Hepatocyte (in vitro differentiated cells): Measurements from ENCODE around the gene ATG16L1. TPM values are rescaled to one million over a fixed set of nuclear protein-coding genes. Genes with fewer than 3 reads are reported as not detected.

Source experiments
- DNase-seq: peaks from one replicate; pipeline ENCODE4 v3.0.0-alpha.2; 2016; ENCODE audit warnings: low spot score
- H2AFZ ChIP-seq: fragments of 200-600 bp; sonication (generic); 2 replicates; pipeline ENCODE4 v1.6.0; 2016; ENCODE audit warnings: antibody characterized with exemption, mild to moderate bottlenecking
- H3K27ac ChIP-seq: fragments of 200-600 bp; sonication (generic); 2 replicates; pipeline ENCODE4 v1.5.1; 2016; ENCODE audit warnings: mild to moderate bottlenecking
- H3K27me3 ChIP-seq: fragments of 200-600 bp; sonication (generic); 2 replicates; pipeline ENCODE4 v1.6.1; 2016
- H3K36me3 ChIP-seq: fragments of 200-600 bp; sonication (generic); replicated peaks from 2 replicates; pipeline ENCODE4 v1.5.1; 2016; ENCODE audit warnings: low read depth; ENCODE audit not compliant: insufficient read depth
- H3K4me1 ChIP-seq: fragments of 200-600 bp; sonication (generic); 2 replicates; pipeline ENCODE4 v1.5.1; 2016; ENCODE audit warnings: mild to moderate bottlenecking, moderate library complexity; ENCODE audit not compliant: insufficient read depth
- H3K4me2 ChIP-seq: fragments of 200-600 bp; sonication (generic); 2 replicates; pipeline ENCODE4 v1.6.0; 2016
- H3K4me3 ChIP-seq: fragments of 200-600 bp; sonication (generic); 2 replicates; pipeline ENCODE4 v1.5.1; 2016; ENCODE audit warnings: mild to moderate bottlenecking
- H3K79me2 ChIP-seq: fragments of 200-600 bp; sonication (generic); 2 replicates; pipeline ENCODE4 v1.6.0; 2017; ENCODE audit warnings: mild to moderate bottlenecking
- H3K9me2 ChIP-seq: fragments of 200-600 bp; sonication (generic); replicated peaks from 2 replicates; pipeline ENCODE4 v1.6.0; 2017; ENCODE audit warnings: mild to moderate bottlenecking; ENCODE audit not compliant: insufficient read depth
- H3K9me3 ChIP-seq: fragments of 200-600 bp; sonication (generic); 2 replicates; pipeline ENCODE4 v1.5.1; 2016; ENCODE audit warnings: low read depth, mild to moderate bottlenecking
- H4K20me1 ChIP-seq: fragments of 200-600 bp; sonication (generic); 2 replicates; pipeline ENCODE4 v1.6.0; 2016; ENCODE audit warnings: mild to moderate bottlenecking; ENCODE audit not compliant: insufficient read depth, poor library complexity, severe bottlenecking
- EZH2 ChIP-seq: fragments of 200-600 bp; sonication (generic); IDR thresholded peaks from 2 replicates; pipeline ENCODE4 v1.6.1; 2016; ENCODE audit warnings: antibody characterized with exemption, mild to moderate bottlenecking, borderline replicate concordance
- EZH2phosphoT487 ChIP-seq: fragments of 200-600 bp; sonication (generic); IDR thresholded peaks from one replicate; pipeline ENCODE4 v1.6.1; 2018; ENCODE audit warnings: antibody characterized with exemption, mild to moderate bottlenecking, low read depth, moderate library complexity; ENCODE audit not compliant: unreplicated experiment, severe bottlenecking
- WGBS: methylation state at CpG from one replicate; pipeline ENCODE4 v1.1.6; 2016; ENCODE audit warnings: low lambda C conversion rate; ENCODE audit errors: missing lambda C conversion rate; 5-methylcytosine and 5-hydroxymethylcytosine counted together
- polyA plus RNA-seq: library from polyadenylated mRNA; unstranded; fragments of >200 nt; fragmentation: Nextera tagmentation; extraction: Ambion mirVana; gene quantifications from 2 replicates; pipeline ENCODE4 v1.2.1, GENCODE V29; 2016
- total RNA-seq: library from RNA; depleted of rRNA; stranded (reverse); fragments of >200 nt; gene quantifications from 2 replicates; pipeline ENCODE4 v1.2.3, GENCODE V29; 2014
- TF ChIP-seq, protein P1 (sequence below): fragments of 200-600 bp; sonication (generic); IDR thresholded peaks from 2 replicates; pipeline ENCODE4 v1.5.1; 2016; ENCODE audit warnings: antibody characterized with exemption, mild to moderate bottlenecking; ENCODE audit not compliant: poor library complexity

Gene ATG16L1
- total and polyA plus RNA-seq, 2 experiments from 2014 or later = 15.7 to 28.2 TPM

DNA sequence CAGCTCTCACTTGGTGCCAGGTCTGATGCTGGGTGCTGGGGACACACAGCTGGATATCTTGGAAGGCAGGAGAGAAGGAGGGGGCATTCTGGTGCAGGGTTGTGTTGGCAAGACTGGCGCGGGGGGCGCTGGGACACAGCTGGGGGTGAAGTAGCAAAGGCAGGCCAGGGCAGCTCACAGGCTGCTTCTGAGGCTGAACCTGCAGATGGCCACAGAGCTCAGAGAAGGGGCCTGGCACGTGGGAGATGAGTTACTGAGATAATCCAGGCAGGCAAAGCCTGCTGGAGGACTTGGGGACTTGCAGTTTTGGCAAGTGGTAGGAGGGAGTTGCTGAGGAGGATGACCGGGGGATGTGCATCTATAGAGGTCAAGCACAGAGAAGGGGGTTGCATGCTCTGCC, 86.6 kb downstream of the ATG16L1 start:
- no peak for DNase-seq
- Histone ChIP-seq H3K9me2 (no peaks in the 10 kb centered on the region), H3K79me2 (no peaks in the 10 kb centered on the region), H3K36me3 (no peaks in the 10 kb centered on the region), H3K4me3 (no peak overlapping the region), H3K9me3 (no peaks in the 10 kb centered on the region), H2AFZ (no peak overlapping the region), H3K4me1 (no peaks in the 10 kb centered on the region), H3K4me2 (no peak overlapping the region), H4K20me1 (no peaks in the 10 kb centered on the region), H3K27me3 (no peaks in the 10 kb centered on the region), H3K27ac (no peak overlapping the region)
- TF ChIP-seq EZH2 (no peak), EZH2phosphoT487 (no peak)
- TF ChIP-seq, protein P1, sequence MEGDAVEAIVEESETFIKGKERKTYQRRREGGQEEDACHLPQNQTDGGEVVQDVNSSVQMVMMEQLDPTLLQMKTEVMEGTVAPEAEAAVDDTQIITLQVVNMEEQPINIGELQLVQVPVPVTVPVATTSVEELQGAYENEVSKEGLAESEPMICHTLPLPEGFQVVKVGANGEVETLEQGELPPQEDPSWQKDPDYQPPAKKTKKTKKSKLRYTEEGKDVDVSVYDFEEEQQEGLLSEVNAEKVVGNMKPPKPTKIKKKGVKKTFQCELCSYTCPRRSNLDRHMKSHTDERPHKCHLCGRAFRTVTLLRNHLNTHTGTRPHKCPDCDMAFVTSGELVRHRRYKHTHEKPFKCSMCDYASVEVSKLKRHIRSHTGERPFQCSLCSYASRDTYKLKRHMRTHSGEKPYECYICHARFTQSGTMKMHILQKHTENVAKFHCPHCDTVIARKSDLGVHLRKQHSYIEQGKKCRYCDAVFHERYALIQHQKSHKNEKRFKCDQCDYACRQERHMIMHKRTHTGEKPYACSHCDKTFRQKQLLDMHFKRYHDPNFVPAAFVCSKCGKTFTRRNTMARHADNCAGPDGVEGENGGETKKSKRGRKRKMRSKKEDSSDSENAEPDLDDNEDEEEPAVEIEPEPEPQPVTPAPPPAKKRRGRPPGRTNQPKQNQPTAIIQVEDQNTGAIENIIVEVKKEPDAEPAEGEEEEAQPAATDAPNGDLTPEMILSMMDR = no peak
- 79% methylated on average over 5 of the region's 5 CpGs for WGBS

DNA sequence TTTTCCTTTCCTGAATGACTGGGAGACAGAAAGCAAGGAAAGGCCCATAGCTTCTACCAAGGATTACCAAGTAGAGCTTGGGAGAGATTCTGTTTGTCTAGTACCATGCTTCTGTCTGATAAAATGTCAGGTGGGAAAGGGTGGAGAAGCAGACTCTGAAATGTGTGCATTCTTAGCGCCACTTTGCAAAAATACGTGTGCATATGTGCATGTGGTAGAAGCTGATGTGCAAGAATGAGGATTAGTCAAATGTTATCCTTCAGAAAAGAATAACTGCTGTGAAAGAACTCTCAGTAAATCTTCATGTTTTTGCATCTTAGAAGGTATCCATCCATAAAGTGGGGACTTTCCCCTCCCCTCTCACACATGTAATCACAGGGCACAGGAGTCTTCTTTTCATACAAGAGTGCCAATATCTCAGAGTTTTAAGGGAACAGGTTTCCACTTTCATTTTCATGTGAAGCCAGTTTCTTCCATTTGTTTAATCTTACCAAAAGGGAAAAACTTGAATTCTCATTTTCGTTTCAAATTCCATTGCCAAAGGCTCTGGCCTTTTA, 87.4 kb downstream of the ATG16L1 start:
- Histone ChIP-seq H3K9me3 (no peaks in the 10 kb centered on the region), H4K20me1 (no peaks in the 10 kb centered on the region), H3K4me1 (no peaks in the 10 kb centered on the region), H2AFZ (no peak overlapping the region), H3K4me3 (no peak overlapping the region), H3K36me3 (no peaks in the 10 kb centered on the region), H3K27me3 (no peaks in the 10 kb centered on the region), H3K9me2 (no peaks in the 10 kb centered on the region), H3K27ac (no peak overlapping the region), H3K4me2 (no peak overlapping the region), H3K79me2 (no peaks in the 10 kb centered on the region)
- WGBS = 94% methylated on average over 3 of the region's 3 CpGs
- DNase-seq = no peak
- TF ChIP-seq, protein P1 = no peak
- TF ChIP-seq EZH2 (no peak), EZH2phosphoT487 (no peak)

DNA sequence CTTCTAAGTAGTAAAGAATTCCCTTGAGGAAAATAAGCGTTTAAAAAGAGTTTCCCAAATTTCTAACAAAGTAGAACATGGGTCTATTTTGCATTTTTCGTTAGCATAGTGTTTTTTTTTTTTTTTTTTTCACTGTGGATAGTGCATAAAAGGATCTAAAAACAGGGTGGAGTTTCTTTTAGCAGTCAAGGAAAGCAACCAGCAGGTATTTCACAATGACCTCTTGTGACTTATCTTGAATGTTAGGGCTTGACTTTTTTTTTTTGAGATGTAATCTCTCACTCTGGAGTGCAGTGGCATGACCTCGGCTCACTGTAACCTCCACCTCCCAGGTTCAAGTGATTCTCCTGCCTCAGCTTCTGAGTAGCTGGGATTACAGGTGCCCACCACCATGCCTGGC, 88.0 kb downstream of the ATG16L1 start:
- Histone ChIP-seq H2AFZ (no peak overlapping the region), H3K4me2 (no peak overlapping the region), H3K36me3 (no peaks in the 10 kb centered on the region), H3K79me2 (no peaks in the 10 kb centered on the region), H4K20me1 (no peaks in the 10 kb centered on the region), H3K9me3 (no peaks in the 10 kb centered on the region), H3K4me3 (no peak overlapping the region), H3K27me3 (no peaks in the 10 kb centered on the region), H3K4me1 (no peaks in the 10 kb centered on the region), H3K27ac (no peak overlapping the region), H3K9me2 (no peaks in the 10 kb centered on the region)
- 38% methylated on average over 3 of the region's 3 CpGs for WGBS
- no peak for DNase-seq
- TF ChIP-seq EZH2 (no peak), EZH2phosphoT487 (no peak)
- TF ChIP-seq, protein P1 = no peak

DNA sequence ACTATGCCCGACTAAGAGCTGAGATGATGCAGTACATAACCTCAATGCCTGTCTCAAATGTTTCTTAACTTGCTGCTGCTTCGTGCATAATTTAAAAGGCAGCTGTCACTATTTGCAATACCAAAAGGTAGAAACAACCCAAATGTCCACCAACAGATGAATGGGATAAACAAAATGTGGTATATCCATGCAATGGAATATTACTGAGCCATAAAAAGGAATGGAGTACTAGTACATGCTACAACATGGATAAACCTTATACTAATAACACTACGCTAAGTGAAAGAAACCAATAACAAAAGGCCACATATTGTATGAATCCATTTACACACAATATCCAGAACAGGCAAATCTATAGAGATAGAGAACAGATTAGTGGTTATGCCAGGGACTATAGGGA, 89.8 kb downstream of the ATG16L1 start:
- Histone ChIP-seq H3K9me3 (no peaks in the 10 kb centered on the region), H3K4me1 (no peaks in the 10 kb centered on the region), H4K20me1 (no peaks in the 10 kb centered on the region), H3K9me2 (no peaks in the 10 kb centered on the region), H3K79me2 (no peaks in the 10 kb centered on the region), H3K27ac (no peak overlapping the region), H3K36me3 (no peaks in the 10 kb centered on the region), H3K4me2 (no peak overlapping the region), H2AFZ (no peak overlapping the region), H3K27me3 (no peaks in the 10 kb centered on the region), H3K4me3 (no peak overlapping the region)
- TF ChIP-seq, protein P1 = no peak
- TF ChIP-seq EZH2phosphoT487 (no peak), EZH2 (no peak)
- no peak for DNase-seq
- WGBS = 97% methylated on average over 3 of the region's 3 CpGs
